RWPE2 (cell line): ENCODE results near the gene DNAL1.

Experiments used
- ATAC-seq: fragments of 200-7000 bp; cut with Tn5 transposase; 3 replicates; pipeline ENCODE4 v1.9.1; 2021; ENCODE audit warnings: low read depth
- DNase-seq: peaks from one replicate; pipeline ENCODE4 v3.0.0-alpha.2; 2020; ENCODE audit warnings: low spot score
- H3K27ac ChIP-seq: fragments of 450-650 bp; 2 replicates; pipeline ENCODE4 v1.5.1; 2017; ENCODE audit warnings: mild to moderate bottlenecking; ENCODE audit not compliant: poor library complexity, severe bottlenecking
- H3K27me3 ChIP-seq: fragments of 250-450 bp; sonication (Bioruptor Pico); 2 replicates; pipeline ENCODE4 v1.5.1; 2021; ENCODE audit warnings: mild to moderate bottlenecking, moderate library complexity; ENCODE audit not compliant: insufficient read depth, poor library complexity, severe bottlenecking
- H3K36me3 ChIP-seq: fragments of 250-450 bp; sonication (Bioruptor Pico); 2 replicates; pipeline ENCODE4 v1.5.1; 2020; ENCODE audit warnings: low read depth, mild to moderate bottlenecking, moderate library complexity
- H3K4me1 ChIP-seq: fragments of 250-450 bp; sonication (Bioruptor Pico); 2 replicates; pipeline ENCODE4 v1.5.1; 2021; ENCODE audit warnings: mild to moderate bottlenecking, moderate library complexity; ENCODE audit not compliant: insufficient read depth, poor library complexity, severe bottlenecking
- H3K4me3 ChIP-seq: fragments of 250-450 bp; sonication (Bioruptor Pico); 2 replicates; pipeline ENCODE4 v1.5.1; 2021; ENCODE audit warnings: mild to moderate bottlenecking, moderate library complexity; ENCODE audit not compliant: severe bottlenecking
- H3K9me3 ChIP-seq: fragments of 250-450 bp; sonication (Bioruptor Pico); 2 replicates; pipeline ENCODE4 v1.5.1; 2021; ENCODE audit warnings: mild to moderate bottlenecking, moderate library complexity; ENCODE audit not compliant: severe bottlenecking
- TF ChIP-seq, protein P1 (sequence below): fragments of 450-650 bp; IDR thresholded peaks from one replicate; pipeline ENCODE4 v1.5.1; 2017; ENCODE audit warnings: mild to moderate bottlenecking, moderate library complexity; ENCODE audit not compliant: poor library complexity, severe bottlenecking

DNAL1 gene, protein sequence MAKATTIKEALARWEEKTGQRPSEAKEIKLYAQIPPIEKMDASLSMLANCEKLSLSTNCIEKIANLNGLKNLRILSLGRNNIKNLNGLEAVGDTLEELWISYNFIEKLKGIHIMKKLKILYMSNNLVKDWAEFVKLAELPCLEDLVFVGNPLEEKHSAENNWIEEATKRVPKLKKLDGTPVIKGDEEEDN

DNA sequence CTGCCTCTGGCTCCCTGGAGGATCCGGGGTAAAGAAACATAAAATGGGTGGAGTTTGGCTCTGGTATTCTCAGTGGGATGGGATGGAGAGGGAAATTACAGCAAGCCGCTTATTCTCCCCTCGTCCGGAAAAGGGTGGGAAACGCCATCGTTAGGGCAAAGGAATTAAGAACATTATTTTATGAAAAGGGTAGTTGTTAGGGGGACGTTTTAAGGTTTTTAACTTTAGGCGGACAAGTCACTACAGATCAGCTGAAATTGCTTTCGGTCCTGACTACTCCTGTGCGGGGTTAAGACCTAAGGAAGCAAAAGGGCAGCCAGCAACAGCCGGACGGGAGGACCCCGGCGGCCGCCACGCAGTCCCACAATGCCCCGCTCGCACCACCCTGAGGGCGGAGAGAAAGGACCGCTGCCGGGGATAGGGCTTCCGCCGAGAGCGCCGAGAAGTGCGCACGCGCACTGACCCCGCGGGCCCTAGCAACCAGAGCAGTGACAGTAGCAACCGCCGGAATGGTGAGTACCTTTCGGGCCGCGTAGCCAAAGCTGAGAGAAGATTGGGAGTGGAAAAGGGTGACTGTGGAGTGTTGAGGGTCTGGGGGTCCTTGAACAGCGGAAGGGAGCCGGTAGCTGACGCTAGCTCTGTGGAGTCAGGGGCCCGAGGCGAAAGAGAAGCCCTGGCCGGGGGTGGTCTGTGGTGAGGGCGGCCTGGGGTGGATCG is at the start of gene DNAL1:
Gene DNAL1 (plus strand): TSS at position 456 of the 717 bp plus-strand sequence. CDS start 54 bp downstream, at position 510.
- Histone ChIP-seq H3K27me3 (no peaks in the 10 kb centered on the region), H3K4me3 (peak within 1 kb of the TSS; percentile 55), H3K27ac (peak within 1 kb of the TSS; percentile 59), H3K9me3 (no peaks in the 10 kb centered on the region), H3K4me1 (peaks cover 4% of the 10 kb centered on the region), H3K36me3 (no peaks in the 10 kb centered on the region)
- TF ChIP-seq, protein P1, sequence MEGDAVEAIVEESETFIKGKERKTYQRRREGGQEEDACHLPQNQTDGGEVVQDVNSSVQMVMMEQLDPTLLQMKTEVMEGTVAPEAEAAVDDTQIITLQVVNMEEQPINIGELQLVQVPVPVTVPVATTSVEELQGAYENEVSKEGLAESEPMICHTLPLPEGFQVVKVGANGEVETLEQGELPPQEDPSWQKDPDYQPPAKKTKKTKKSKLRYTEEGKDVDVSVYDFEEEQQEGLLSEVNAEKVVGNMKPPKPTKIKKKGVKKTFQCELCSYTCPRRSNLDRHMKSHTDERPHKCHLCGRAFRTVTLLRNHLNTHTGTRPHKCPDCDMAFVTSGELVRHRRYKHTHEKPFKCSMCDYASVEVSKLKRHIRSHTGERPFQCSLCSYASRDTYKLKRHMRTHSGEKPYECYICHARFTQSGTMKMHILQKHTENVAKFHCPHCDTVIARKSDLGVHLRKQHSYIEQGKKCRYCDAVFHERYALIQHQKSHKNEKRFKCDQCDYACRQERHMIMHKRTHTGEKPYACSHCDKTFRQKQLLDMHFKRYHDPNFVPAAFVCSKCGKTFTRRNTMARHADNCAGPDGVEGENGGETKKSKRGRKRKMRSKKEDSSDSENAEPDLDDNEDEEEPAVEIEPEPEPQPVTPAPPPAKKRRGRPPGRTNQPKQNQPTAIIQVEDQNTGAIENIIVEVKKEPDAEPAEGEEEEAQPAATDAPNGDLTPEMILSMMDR, result no peak
- DNase-seq, result peak; percentile 94
- ATAC-seq, result peak; percentile 98

DNA sequence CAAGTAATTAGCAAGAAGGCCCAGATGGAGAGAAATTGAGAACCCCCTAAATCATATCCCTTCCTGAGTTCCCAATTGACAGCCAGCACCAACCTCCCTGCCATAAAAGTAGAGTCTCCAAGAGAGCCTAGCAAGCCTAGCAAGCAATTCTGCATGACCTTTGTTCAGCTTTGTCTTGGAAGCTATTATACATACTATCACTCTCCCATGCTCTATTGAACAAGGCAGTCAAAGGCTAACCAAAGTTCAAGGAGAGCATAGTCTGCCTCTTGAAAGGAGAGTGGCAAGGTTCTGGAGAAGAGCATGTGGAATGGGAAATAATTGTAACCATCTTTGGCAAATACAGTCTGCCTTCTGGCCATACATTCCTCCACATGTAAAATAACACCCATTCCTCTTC is 45.3 kb upstream of the DNAL1 start:
- Histone ChIP-seq H3K4me3 (no peak overlapping the region), H3K4me1 (peaks cover 12% of the 10 kb centered on the region), H3K36me3 (no peaks in the 10 kb centered on the region), H3K27me3 (no peaks in the 10 kb centered on the region), H3K27ac (no peak overlapping the region), H3K9me3 (no peaks in the 10 kb centered on the region)
- DNase-seq, result no peak
- TF ChIP-seq, protein P1, result no peak
- peak; percentile 10; the same call in 1 of the 3 replicates for ATAC-seq

DNA sequence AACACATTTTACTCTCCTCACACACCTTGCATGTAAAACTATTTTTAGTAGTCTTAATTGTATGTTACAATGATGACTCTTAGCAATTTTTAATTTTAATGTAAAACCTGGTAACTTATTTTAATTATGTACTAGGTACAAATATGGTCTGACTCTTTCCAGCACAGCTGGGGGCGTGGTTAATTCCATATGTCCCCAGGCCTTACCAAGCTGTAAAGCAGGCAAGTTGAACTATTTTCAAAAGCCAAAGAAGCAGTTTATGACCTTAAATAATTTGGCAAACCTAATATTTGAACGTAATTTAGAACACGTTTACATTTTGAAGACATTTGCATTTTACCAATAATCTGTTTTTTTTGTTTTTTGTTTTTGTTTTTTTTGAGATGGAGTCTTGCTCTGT is 41.8 kb upstream of the DNAL1 start:
- Histone ChIP-seq H3K27me3 (no peaks in the 10 kb centered on the region), H3K27ac (peak overlapping the region; percentile 20), H3K36me3 (no peaks in the 10 kb centered on the region), H3K4me1 (peaks cover 12% of the 10 kb centered on the region), H3K9me3 (no peaks in the 10 kb centered on the region), H3K4me3 (no peak overlapping the region)
- no peak for DNase-seq
- no peak for ATAC-seq
- TF ChIP-seq, protein P1, result no peak

DNA sequence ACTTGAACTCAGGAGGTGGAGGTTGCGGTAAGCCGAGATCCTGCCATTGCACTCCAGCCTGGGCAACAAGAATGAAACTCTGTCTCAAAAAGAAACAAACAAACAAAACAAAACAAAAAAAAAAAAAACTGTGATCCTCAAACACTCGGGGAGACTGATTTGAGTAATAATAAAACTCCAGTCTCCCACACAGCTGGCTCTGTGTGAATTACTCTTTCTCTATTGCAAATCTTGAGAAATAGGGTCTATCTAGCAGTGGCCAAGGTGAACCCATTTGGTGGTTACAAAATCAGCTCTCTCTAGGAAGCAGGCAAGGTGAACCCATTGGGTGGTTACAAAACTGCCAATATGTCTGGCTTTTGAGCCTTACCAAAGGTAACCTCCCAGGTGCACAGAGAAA is 38.5 kb upstream of the DNAL1 start:
- H3K27ac ChIP-seq, result no peak overlapping the region
- H3K9me3 ChIP-seq, result no peaks in the 10 kb centered on the region
- ATAC-seq (no peak), DNase-seq (no peak)
- H3K4me3 ChIP-seq, result no peak overlapping the region
- TF ChIP-seq, protein P1, result no peak
- no peaks in the 10 kb centered on the region for H3K36me3 ChIP-seq
- H3K4me1 ChIP-seq, result peaks cover 12% of the 10 kb centered on the region
- H3K27me3 ChIP-seq, result no peaks in the 10 kb centered on the region

DNA sequence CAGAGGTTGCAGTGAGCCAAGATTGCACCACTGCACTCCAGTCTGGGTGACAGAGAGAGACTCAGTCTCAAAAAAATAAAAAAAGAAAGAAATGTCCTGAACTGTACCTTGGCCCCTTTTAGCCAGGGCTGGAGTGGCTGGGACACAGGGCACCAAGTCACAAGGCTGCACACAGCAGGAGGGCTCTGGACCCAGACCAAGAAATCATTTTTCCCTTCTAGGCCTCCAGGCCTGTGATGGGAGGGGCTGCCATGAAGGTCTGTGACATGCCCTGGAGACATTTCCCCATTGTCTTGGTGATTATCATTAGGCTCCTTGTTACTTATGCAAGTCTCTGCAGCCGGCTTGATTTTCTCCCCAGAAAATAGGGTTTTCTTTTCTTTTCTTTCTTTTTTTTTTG is 37.5 kb upstream of the DNAL1 start:
- H3K27ac ChIP-seq, result no peak overlapping the region
- DNase-seq, result no peak
- H3K4me1 ChIP-seq, result peaks cover 8% of the 10 kb centered on the region
- ATAC-seq, result no peak
- no peaks in the 10 kb centered on the region for H3K27me3 ChIP-seq
- TF ChIP-seq, protein P1, result no peak
- H3K36me3 ChIP-seq, result no peaks in the 10 kb centered on the region
- H3K9me3 ChIP-seq, result no peaks in the 10 kb centered on the region
- no peak overlapping the region for H3K4me3 ChIP-seq
